SK-N-SH treated with all-trans-retinoic acid at 6 μM for 48 hours (cell line): ENCODE results near the gene PRMT5.

ENCODE experiments used
- ARNTL ChIP-seq: fragments of 450-650 bp; formaldehyde crosslinking; IDR thresholded peaks from 2 replicates; pipeline ENCODE4 v1.5.0; 2020; ENCODE audit warnings: low read depth, mild to moderate bottlenecking, moderate library complexity, borderline replicate concordance
- CSDC2 ChIP-seq: fragments of 250-450 bp; sonication (Bioruptor Pico); IDR thresholded peaks from 2 replicates; pipeline ENCODE4 v1.5.0; 2020; ENCODE audit warnings: mild to moderate bottlenecking, moderate library complexity
- RARB ChIP-seq: fragments of 250-450 bp; sonication (Bioruptor Pico); IDR thresholded peaks from 2 replicates; pipeline ENCODE4 v1.8.0; 2021; ENCODE audit warnings: mild to moderate bottlenecking, moderate library complexity
- ZNF8 ChIP-seq: fragments of 450-650 bp; formaldehyde crosslinking; IDR thresholded peaks from 2 replicates; pipeline ENCODE4 v1.5.0; 2020; ENCODE audit warnings: mild to moderate bottlenecking, moderate library complexity
- TF ChIP-seq, protein P1 (sequence below): fragments of 250-450 bp; sonication (Bioruptor Pico); IDR thresholded peaks from 2 replicates; pipeline ENCODE4 v1.5.1; 2021; ENCODE audit warnings: mild to moderate bottlenecking, moderate library complexity
- TF ChIP-seq, protein P2 (sequence below): fragments of 250-450 bp; sonication (Bioruptor Pico); IDR thresholded peaks from 2 replicates; pipeline ENCODE4 v1.5.0; 2020; ENCODE audit warnings: mild to moderate bottlenecking, moderate library complexity
- TF ChIP-seq, protein P3 (sequence below): fragments of 250-450 bp; sonication (Bioruptor Pico); IDR thresholded peaks from 2 replicates; pipeline ENCODE4 v1.8.0; 2020; ENCODE audit warnings: mild to moderate bottlenecking, moderate library complexity, borderline replicate concordance

DNA sequence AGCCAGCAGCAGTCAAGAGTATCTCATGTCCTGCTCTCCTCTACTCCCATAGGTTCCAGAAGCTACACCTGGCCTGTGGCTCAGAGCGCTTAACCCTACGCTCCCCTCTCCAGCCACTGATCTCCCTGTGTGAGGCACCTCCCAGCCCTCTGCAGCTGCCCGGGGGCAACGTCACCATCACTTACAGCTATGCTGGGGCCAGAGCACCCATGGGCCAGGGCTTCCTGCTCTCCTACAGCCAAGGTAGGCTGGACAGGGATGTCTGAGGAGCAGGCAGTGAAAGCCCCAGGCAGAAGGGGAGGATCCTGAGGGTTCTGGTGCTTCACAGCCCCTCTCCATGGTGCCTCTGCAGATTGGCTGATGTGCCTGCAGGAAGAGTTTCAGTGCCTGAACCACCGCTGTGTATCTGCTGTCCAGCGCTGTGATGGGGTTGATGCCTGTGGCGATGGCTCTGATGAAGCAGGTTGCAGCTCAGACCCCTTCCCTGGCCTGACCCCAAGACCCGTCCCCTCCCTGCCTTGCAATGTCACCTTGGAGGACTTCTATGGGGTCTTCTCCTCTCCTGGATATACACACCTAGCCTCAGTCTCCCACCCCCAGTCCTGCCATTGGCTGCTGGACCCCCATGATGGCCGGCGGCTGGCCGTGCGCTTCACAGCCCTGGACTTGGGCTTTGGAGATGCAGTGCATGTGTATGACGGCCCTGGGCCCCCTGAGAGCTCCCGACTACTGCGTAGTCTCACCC is 54.0 kb downstream of the PRMT5 start:
- TF ChIP-seq RARB (CRISPR knock-in tag) (no peak), ARNTL (CRISPR knock-in tag) (no peak), ZNF8 (CRISPR knock-in tag) (no peak), CSDC2 (CRISPR knock-in tag) (no peak)
- TF ChIP-seq, protein P1, sequence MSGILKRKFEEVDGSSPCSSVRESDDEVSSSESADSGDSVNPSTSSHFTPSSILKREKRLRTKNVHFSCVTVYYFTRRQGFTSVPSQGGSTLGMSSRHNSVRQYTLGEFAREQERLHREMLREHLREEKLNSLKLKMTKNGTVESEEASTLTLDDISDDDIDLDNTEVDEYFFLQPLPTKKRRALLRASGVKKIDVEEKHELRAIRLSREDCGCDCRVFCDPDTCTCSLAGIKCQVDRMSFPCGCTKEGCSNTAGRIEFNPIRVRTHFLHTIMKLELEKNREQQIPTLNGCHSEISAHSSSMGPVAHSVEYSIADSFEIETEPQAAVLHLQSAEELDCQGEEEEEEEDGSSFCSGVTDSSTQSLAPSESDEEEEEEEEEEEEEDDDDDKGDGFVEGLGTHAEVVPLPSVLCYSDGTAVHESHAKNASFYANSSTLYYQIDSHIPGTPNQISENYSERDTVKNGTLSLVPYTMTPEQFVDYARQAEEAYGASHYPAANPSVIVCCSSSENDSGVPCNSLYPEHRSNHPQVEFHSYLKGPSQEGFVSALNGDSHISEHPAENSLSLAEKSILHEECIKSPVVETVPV (CRISPR knock-in tag) = no peak
- TF ChIP-seq, protein P2, sequence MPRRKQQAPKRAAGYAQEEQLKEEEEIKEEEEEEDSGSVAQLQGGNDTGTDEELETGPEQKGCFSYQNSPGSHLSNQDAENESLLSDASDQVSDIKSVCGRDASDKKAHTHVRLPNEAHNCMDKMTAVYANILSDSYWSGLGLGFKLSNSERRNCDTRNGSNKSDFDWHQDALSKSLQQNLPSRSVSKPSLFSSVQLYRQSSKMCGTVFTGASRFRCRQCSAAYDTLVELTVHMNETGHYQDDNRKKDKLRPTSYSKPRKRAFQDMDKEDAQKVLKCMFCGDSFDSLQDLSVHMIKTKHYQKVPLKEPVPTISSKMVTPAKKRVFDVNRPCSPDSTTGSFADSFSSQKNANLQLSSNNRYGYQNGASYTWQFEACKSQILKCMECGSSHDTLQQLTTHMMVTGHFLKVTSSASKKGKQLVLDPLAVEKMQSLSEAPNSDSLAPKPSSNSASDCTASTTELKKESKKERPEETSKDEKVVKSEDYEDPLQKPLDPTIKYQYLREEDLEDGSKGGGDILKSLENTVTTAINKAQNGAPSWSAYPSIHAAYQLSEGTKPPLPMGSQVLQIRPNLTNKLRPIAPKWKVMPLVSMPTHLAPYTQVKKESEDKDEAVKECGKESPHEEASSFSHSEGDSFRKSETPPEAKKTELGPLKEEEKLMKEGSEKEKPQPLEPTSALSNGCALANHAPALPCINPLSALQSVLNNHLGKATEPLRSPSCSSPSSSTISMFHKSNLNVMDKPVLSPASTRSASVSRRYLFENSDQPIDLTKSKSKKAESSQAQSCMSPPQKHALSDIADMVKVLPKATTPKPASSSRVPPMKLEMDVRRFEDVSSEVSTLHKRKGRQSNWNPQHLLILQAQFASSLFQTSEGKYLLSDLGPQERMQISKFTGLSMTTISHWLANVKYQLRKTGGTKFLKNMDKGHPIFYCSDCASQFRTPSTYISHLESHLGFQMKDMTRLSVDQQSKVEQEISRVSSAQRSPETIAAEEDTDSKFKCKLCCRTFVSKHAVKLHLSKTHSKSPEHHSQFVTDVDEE = no peak
- TF ChIP-seq, protein P3, sequence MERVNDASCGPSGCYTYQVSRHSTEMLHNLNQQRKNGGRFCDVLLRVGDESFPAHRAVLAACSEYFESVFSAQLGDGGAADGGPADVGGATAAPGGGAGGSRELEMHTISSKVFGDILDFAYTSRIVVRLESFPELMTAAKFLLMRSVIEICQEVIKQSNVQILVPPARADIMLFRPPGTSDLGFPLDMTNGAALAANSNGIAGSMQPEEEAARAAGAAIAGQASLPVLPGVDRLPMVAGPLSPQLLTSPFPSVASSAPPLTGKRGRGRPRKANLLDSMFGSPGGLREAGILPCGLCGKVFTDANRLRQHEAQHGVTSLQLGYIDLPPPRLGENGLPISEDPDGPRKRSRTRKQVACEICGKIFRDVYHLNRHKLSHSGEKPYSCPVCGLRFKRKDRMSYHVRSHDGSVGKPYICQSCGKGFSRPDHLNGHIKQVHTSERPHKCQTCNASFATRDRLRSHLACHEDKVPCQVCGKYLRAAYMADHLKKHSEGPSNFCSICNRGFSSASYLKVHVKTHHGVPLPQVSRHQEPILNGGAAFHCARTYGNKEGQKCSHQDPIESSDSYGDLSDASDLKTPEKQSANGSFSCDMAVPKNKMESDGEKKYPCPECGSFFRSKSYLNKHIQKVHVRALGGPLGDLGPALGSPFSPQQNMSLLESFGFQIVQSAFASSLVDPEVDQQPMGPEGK (CRISPR knock-in tag) = no peak
